Stimulated activated naive CD8-positive, alpha-beta T cell treated with anti-CD3 and anti-CD28 coated beads, Interleukin-15, Interleukin-2, amounts not matched to agents 100 ng/mL and 50 ng/mL, for 24 hours (primary cell): Measurements from ENCODE around the gene PHTF2.
A peak's percentile ranks its signal among the peaks of the same experiment; 100 is the strongest.
"Not testable (repeated sequence)": the region's sequence is repeated elsewhere in the genome, so short reads cannot be mapped to it uniquely, and the experiment has no call there.

Source experiments
- H3K27ac Mint-ChIP-seq: one replicate; pipeline ENCODE4 v1.8.0; 2021; ENCODE audit warnings: mild to moderate bottlenecking, mixed read lengths
- H3K27me3 Mint-ChIP-seq: one replicate; pipeline ENCODE4 v1.8.0; 2021; ENCODE audit warnings: mixed read lengths
- H3K36me3 Mint-ChIP-seq: one replicate; pipeline ENCODE4 v1.8.0; 2021; ENCODE audit warnings: low read depth, mixed read lengths
- H3K4me1 Mint-ChIP-seq: one replicate; pipeline ENCODE4 v1.8.0; 2021; ENCODE audit warnings: low read depth, mixed read lengths
- H3K4me3 Mint-ChIP-seq: one replicate; pipeline ENCODE4 v1.8.0; 2021; ENCODE audit warnings: mild to moderate bottlenecking, mixed read lengths
- H3K9me3 Mint-ChIP-seq: one replicate; pipeline ENCODE4 v1.8.0; 2021; ENCODE audit warnings: mixed read lengths

PHTF2 gene

GRCh38 chr7:77783545-77783944 is 15.0 kb upstream of the PHTF2 start:
- no peak overlapping the region for H3K27ac Mint-ChIP-seq
- peaks cover 47% of the 10 kb centered on the region for H3K36me3 Mint-ChIP-seq
- no peaks in the 10 kb centered on the region for H3K9me3 Mint-ChIP-seq
- no peaks in the 10 kb centered on the region for H3K27me3 Mint-ChIP-seq
- no peak overlapping the region for H3K4me3 Mint-ChIP-seq
- no peaks in the 10 kb centered on the region for H3K4me1 Mint-ChIP-seq

GRCh38 chr7:77784426-77784825 is 14.1 kb upstream of the PHTF2 start:
- not testable (repeated sequence) for H3K27me3 Mint-ChIP-seq, H3K4me3 Mint-ChIP-seq, H3K9me3 Mint-ChIP-seq, H3K4me1 Mint-ChIP-seq, H3K27ac Mint-ChIP-seq
- peaks cover 43% of the 10 kb centered on the region for H3K36me3 Mint-ChIP-seq

- H3K27ac Mint-ChIP-seq, result no peak overlapping the region
- H3K36me3 Mint-ChIP-seq, result peaks cover 36% of the 10 kb centered on the region
- H3K27me3 Mint-ChIP-seq, result no peaks in the 10 kb centered on the region
- H3K4me3 Mint-ChIP-seq, result no peak overlapping the region
- no peaks in the 10 kb centered on the region for H3K9me3 Mint-ChIP-seq
- H3K4me1 Mint-ChIP-seq, result no peaks in the 10 kb centered on the region
Measured at GRCh38 chr7:77786018-77786417, 12.6 kb upstream of the PHTF2 start.

- H3K9me3 Mint-ChIP-seq, result no peaks in the 10 kb centered on the region
- H3K27me3 Mint-ChIP-seq, result no peaks in the 10 kb centered on the region
- H3K27ac Mint-ChIP-seq, result no peak overlapping the region
- H3K36me3 Mint-ChIP-seq, result peaks cover 33% of the 10 kb centered on the region
- H3K4me3 Mint-ChIP-seq, result no peak overlapping the region
- no peaks in the 10 kb centered on the region for H3K4me1 Mint-ChIP-seq
Measured at GRCh38 chr7:77786741-77787140, 11.8 kb upstream of the PHTF2 start.

GRCh38 chr7:77788327-77788902 is 10.2 kb upstream of the PHTF2 start:
- Mint-ChIP-seq H3K4me3 (no peak overlapping the region), H3K9me3 (no peaks in the 10 kb centered on the region), H3K36me3 (peaks cover 22% of the 10 kb centered on the region), H3K27ac (no peak overlapping the region), H3K27me3 (no peaks in the 10 kb centered on the region), H3K4me1 (no peaks in the 10 kb centered on the region)

- Mint-ChIP-seq H3K36me3 (peaks cover 15% of the 10 kb centered on the region), H3K27ac (no peak overlapping the region), H3K9me3 (no peaks in the 10 kb centered on the region), H3K27me3 (no peaks in the 10 kb centered on the region), H3K4me1 (peaks cover 19% of the 10 kb centered on the region), H3K4me3 (no peak overlapping the region)
Measured at GRCh38 chr7:77791336-77791735, 7.2 kb upstream of the PHTF2 start.

GRCh38 chr7:77791956-77792355 is 6.6 kb upstream of the PHTF2 start:
- Mint-ChIP-seq H3K4me3 (no peak overlapping the region), H3K9me3 (no peaks in the 10 kb centered on the region), H3K36me3 (peaks cover 15% of the 10 kb centered on the region), H3K27ac (no peak overlapping the region), H3K4me1 (peaks cover 25% of the 10 kb centered on the region), H3K27me3 (no peaks in the 10 kb centered on the region)

GRCh38 chr7:77794000-77794399 is 4.6 kb upstream of the PHTF2 start:
- Mint-ChIP-seq H3K9me3 (no peaks in the 10 kb centered on the region), H3K4me3 (no peak overlapping the region), H3K4me1 (peaks cover 37% of the 10 kb centered on the region), H3K27me3 (no peaks in the 10 kb centered on the region), H3K36me3 (peaks cover 15% of the 10 kb centered on the region), H3K27ac (no peak overlapping the region)

GRCh38 chr7:77796109-77796508 is 2.5 kb upstream of the PHTF2 start:
- Mint-ChIP-seq H3K4me1 (peaks cover 54% of the 10 kb centered on the region), H3K36me3 (peaks cover 19% of the 10 kb centered on the region), H3K4me3 (peak overlapping the region; percentile 89), H3K27me3 (no peaks in the 10 kb centered on the region), H3K27ac (peak overlapping the region; percentile 0), H3K9me3 (no peaks in the 10 kb centered on the region)

GRCh38 chr7:77796960-77797359 is 1.6 kb upstream of the PHTF2 start:
- Mint-ChIP-seq H3K27me3 (no peaks in the 10 kb centered on the region), H3K9me3 (no peaks in the 10 kb centered on the region), H3K27ac (no peak overlapping the region), H3K4me3 (peak overlapping the region; percentile 89), H3K36me3 (peaks cover 19% of the 10 kb centered on the region), H3K4me1 (peaks cover 60% of the 10 kb centered on the region)

GRCh38 chr7:77797734-77798393 is 709 bp upstream of the PHTF2 start:
- H3K27ac Mint-ChIP-seq, result peak overlapping the region; percentile 92

GRCh38 chr7:77799078-77799964 is 748 bp downstream of the PHTF2 start:
- Mint-ChIP-seq H3K27me3 (no peaks in the 10 kb centered on the region), H3K27ac (peak overlapping the region; percentile 92), H3K4me1 (peaks cover 77% of the 10 kb centered on the region), H3K9me3 (no peaks in the 10 kb centered on the region), H3K36me3 (peaks cover 15% of the 10 kb centered on the region), H3K4me3 (peak overlapping the region; percentile 89)

More at GRCh38 chr7:77797734-77798393, 709 bp upstream of the PHTF2 start:
- H3K4me1 Mint-ChIP-seq, result peaks cover 69% of the 10 kb centered on the region
- peak overlapping the region; percentile 89 for H3K4me3 Mint-ChIP-seq
- peaks cover 21% of the 10 kb centered on the region for H3K36me3 Mint-ChIP-seq
- no peaks in the 10 kb centered on the region for H3K27me3 Mint-ChIP-seq
- no peaks in the 10 kb centered on the region for H3K9me3 Mint-ChIP-seq

GRCh38 chr7:77800158-77800557 is 1.6 kb downstream of the PHTF2 start:
- H3K4me1 Mint-ChIP-seq, result peaks cover 79% of the 10 kb centered on the region
- H3K27me3 Mint-ChIP-seq, result no peaks in the 10 kb centered on the region
- H3K9me3 Mint-ChIP-seq, result peaks cover under 1% of the 10 kb centered on the region
- peak overlapping the region; percentile 75 for H3K27ac Mint-ChIP-seq
- H3K4me3 Mint-ChIP-seq, result peak overlapping the region; percentile 89
- peaks cover 14% of the 10 kb centered on the region for H3K36me3 Mint-ChIP-seq

GRCh38 chr7:77800730-77801129 is 2.2 kb downstream of the PHTF2 start:
- Mint-ChIP-seq H3K36me3 (peaks cover 19% of the 10 kb centered on the region), H3K27me3 (no peaks in the 10 kb centered on the region), H3K27ac (peak overlapping the region; percentile 6), H3K4me1 (peaks cover 82% of the 10 kb centered on the region), H3K9me3 (peaks cover 5% of the 10 kb centered on the region), H3K4me3 (peak overlapping the region; percentile 89)
